ENCODE measurements around the gene CRB2.

The CRB2 gene

GRCh38 chr9:123383512-123384170 lies 27.6 kb downstream of the CRB2 start:
- TF ChIP-seq REST (IDR thresholded peaks at IDR 0.05; ENCODE audit: insufficient replicate concordance, low read depth) (no peak), POLR2AphosphoS5 (IDR thresholded peaks at IDR 0.05; ENCODE audit: low read depth) (no peak), SPI1 (IDR thresholded peaks at IDR 0.05; ENCODE audit: borderline replicate concordance, low read depth) (no peak), GABPA (IDR thresholded peaks at IDR 0.05; ENCODE audit: low read depth) (no peak), CTCF (IDR thresholded peaks at IDR 0.05; ENCODE audit: insufficient read depth, low read length) (no peak)
- H3K27me3 ChIP-seq (ENCODE audit: insufficient read depth, poor library complexity, severe bottlenecking) = no peaks in the 10 kb centered on the region
- DNase-seq (ENCODE audit: low read depth in 1 of 2, low spot score in 1 of 2) = no peak
- H3K4me3 ChIP-seq (replicated peaks; ENCODE audit: insufficient read depth, low read length) = no peak overlapping the region
- H3K27ac ChIP-seq (replicated peaks) = no peak overlapping the region

- Histone ChIP-seq H3K27ac (replicated peaks) (peak overlapping the region; percentile 73), H3K27me3 (ENCODE audit: insufficient read depth, poor library complexity, severe bottlenecking) (no peaks in the 10 kb centered on the region), H3K4me3 (replicated peaks; ENCODE audit: insufficient read depth, low read length) (no peak overlapping the region)
- TF ChIP-seq POLR2AphosphoS5 (IDR thresholded peaks at IDR 0.05; ENCODE audit: low read depth) (peak; percentile 36; the same call in 1 of the 2 replicates), REST (IDR thresholded peaks at IDR 0.05; ENCODE audit: insufficient replicate concordance, low read depth) (no peak), SPI1 (IDR thresholded peaks at IDR 0.05; ENCODE audit: borderline replicate concordance, low read depth) (peak; percentile 68; the same call in 1 of the 2 replicates)
- DNase-seq (ENCODE audit: low read depth in 1 of 2, low spot score in 1 of 2) = peak; percentile 74 to 95
Measured at GRCh38 chr9:123387686-123388085, 31.7 kb downstream of the CRB2 start.

GRCh38 chr9:123389070-123389469 lies 33.1 kb downstream of the CRB2 start:
- Histone ChIP-seq H3K4me3 (replicated peaks; ENCODE audit: insufficient read depth, low read length) (no peak overlapping the region), H3K27me3 (ENCODE audit: insufficient read depth, poor library complexity, severe bottlenecking) (no peaks in the 10 kb centered on the region), H3K27ac (replicated peaks) (peak overlapping the region; percentile 73)
- DNase-seq (ENCODE audit: low read depth in 1 of 2, low spot score in 1 of 2) = peak; percentile 79 to 95
- TF ChIP-seq POLR2AphosphoS5 (IDR thresholded peaks at IDR 0.05; ENCODE audit: low read depth) (peak; percentile 18; the same call in 1 of the 2 replicates), SPI1 (IDR thresholded peaks at IDR 0.05; ENCODE audit: borderline replicate concordance, low read depth) (peak; percentile 95), GABPA (IDR thresholded peaks at IDR 0.05; ENCODE audit: low read depth) (no peak)

- H3K4me3 ChIP-seq (replicated peaks; ENCODE audit: insufficient read depth, low read length) = no peak overlapping the region
- TF ChIP-seq CTCF (IDR thresholded peaks at IDR 0.05; ENCODE audit: insufficient read depth, low read length) = no peak
- no peak for TF ChIP-seq GABPA (IDR thresholded peaks at IDR 0.05; ENCODE audit: low read depth)
- no peak for TF ChIP-seq POLR2AphosphoS5 (IDR thresholded peaks at IDR 0.05; ENCODE audit: low read depth)
- no peak for TF ChIP-seq REST (IDR thresholded peaks at IDR 0.05; ENCODE audit: insufficient replicate concordance, low read depth)
- no peak for TF ChIP-seq SPI1 (IDR thresholded peaks at IDR 0.05; ENCODE audit: borderline replicate concordance, low read depth)
- peak overlapping the region; percentile 73 for H3K27ac ChIP-seq (replicated peaks)
- H3K27me3 ChIP-seq (ENCODE audit: insufficient read depth, poor library complexity, severe bottlenecking) = no peaks in the 10 kb centered on the region
- no peak for DNase-seq (ENCODE audit: low read depth in 1 of 2, low spot score in 1 of 2)
Measured at GRCh38 chr9:123389698-123390097, 33.7 kb downstream of the CRB2 start.
